Thyroid gland (tissue), 4 donors: ENCODE results near the gene FAM210A. TPM values are rescaled to one million over a fixed set of nuclear protein-coding genes. Genes with fewer than 3 reads are reported as not detected.

Experiments used
- DNase-seq, 2 donors: peaks; one replicate each; pipeline ENCODE4 v3.0.0-alpha.2; 2019
- H3K27ac ChIP-seq, 3 donors: fragments of 200-600 bp; sonication (generic); 1 replicate in 2 of 3; 2 replicates in 1 of 3; pipeline ENCODE4 v1.5.1; 2016 to 2019; ENCODE audit warnings: mild to moderate bottlenecking in 1 of 3, moderate library complexity in 1 of 3
- H3K27me3 ChIP-seq: fragments of 200-600 bp; sonication (generic); one replicate; pipeline ENCODE4 v1.5.1; 2019
- H3K36me3 ChIP-seq, 2 donors: fragments of 200-600 bp; sonication (generic); one replicate each; pipeline ENCODE4 v1.5.1; 2016 to 2019
- H3K4me1 ChIP-seq, 2 donors: fragments of 200-600 bp; sonication (generic); one replicate each; pipeline ENCODE4 v1.5.1; 2017 to 2019
- H3K4me3 ChIP-seq, 3 donors: fragments of 200-600 bp; sonication (generic); replicated peaks in 1 of 3; 1 replicate in 2 of 3; 2 replicates in 1 of 3; pipeline ENCODE4 v1.5.1; 2016; ENCODE audit warnings: mild to moderate bottlenecking in 1 of 3
- H3K9me3 ChIP-seq: fragments of 200-600 bp; sonication (generic); one replicate; pipeline ENCODE4 v1.5.1; 2017
- CTCF ChIP-seq, 6 experiments: fragments of 200-600 bp in 3 of 6; fragments of 450-650 bp in 3 of 6; sonication (generic) in 3 of 6; IDR thresholded peaks; one replicate each; pipeline ENCODE4 v1.5.1; 2016 to 2019; ENCODE audit warnings: antibody characterized with exemption in 6 of 6, mild to moderate bottlenecking in 2 of 6, inconsistent platforms in 1 of 6, moderate library complexity in 1 of 6
- POLR2A ChIP-seq, 2 donors: fragments of 450-650 bp; IDR thresholded peaks; one replicate each; pipeline ENCODE4 v1.6.1; 2017; ENCODE audit warnings: antibody characterized with exemption in 2 of 2, mild to moderate bottlenecking in 2 of 2, moderate library complexity in 1 of 2
- WGBS, 2 donors: methylation state at CpG; one replicate each; pipeline ENCODE4 v1.1.5; 2017; 5-methylcytosine and 5-hydroxymethylcytosine counted together
- intact Hi-C: fragments of 100-400 bp; cut with DNase I; formaldehyde crosslinking; loops from one replicate; pipeline ENCODE4 v1.15.1; 2023
- total RNA-seq, 4 donors: library from RNA; depleted of rRNA; stranded (reverse); fragments of >200 nt; gene quantifications; one replicate each; pipeline ENCODE4 v1.2.3, GENCODE V29; 2016

The FAM210A gene
- total RNA-seq, 4 donors from 2014 or later = 9.1 to 13.8 (median 12.1) TPM

- Histone ChIP-seq H3K36me3 (no peaks in the 10 kb centered on the region), H3K27ac (no peak overlapping the region), H3K9me3 (no peaks in the 10 kb centered on the region), H3K4me3 (no peak overlapping the region), H3K4me1 (peaks cover 5 to 9% of the 10 kb centered on the region in 2 donors), H3K27me3 (no peaks in the 10 kb centered on the region)
- 88 to 100% methylated on average over 2 to 3 of the region's 5 CpGs for WGBS, 2 donors
- intact Hi-C loops = no loop called here
- TF ChIP-seq POLR2A (IDR thresholded peaks at IDR 0.05) (no peak), CTCF (IDR thresholded peaks at IDR 0.05) (no peak)
- DNase-seq = no peak
These were observed 92.7 kb downstream of the FAM210A start for GRCh38 chr18:13633700-13634099.

GRCh38 chr18:13630716-13631268, 95.6 kb downstream of the FAM210A start:
- no peaks in the 10 kb centered on the region for H3K36me3 ChIP-seq
- TF ChIP-seq CTCF (IDR thresholded peaks at IDR 0.05) = no peak
- no peaks in the 10 kb centered on the region for H3K27me3 ChIP-seq
- H3K4me1 ChIP-seq = peaks cover 5 to 9% of the 10 kb centered on the region in 2 donors
- WGBS, 2 donors = 90 to 95% methylated on average over 7 of the region's 7 CpGs
- no peak overlapping the region for H3K4me3 ChIP-seq
- H3K27ac ChIP-seq = no peak overlapping the region
- intact Hi-C loops = no loop called here
- H3K9me3 ChIP-seq = no peaks in the 10 kb centered on the region
- no peak for DNase-seq

GRCh38 chr18:13629841-13630715, 96.3 kb downstream of the FAM210A start:
- peak; percentile 58 to 69 for DNase-seq
- Histone ChIP-seq H3K27me3 (no peaks in the 10 kb centered on the region), H3K4me3 (no peak overlapping the region), H3K9me3 (no peaks in the 10 kb centered on the region), H3K36me3 (no peaks in the 10 kb centered on the region), H3K27ac (peak overlapping the region in 2 of 3 donors; percentile 47 to 70), H3K4me1 (peaks cover 5 to 7% of the 10 kb centered on the region in 2 donors)
- WGBS, 2 donors = 48 to 58% methylated on average over 8 of the region's 8 CpGs
- intact Hi-C loops = loop anchor here (5.0 kb wide), 1 partner anchor 413 kb away; the partner anchor contains the start of gene LDLRAD4
- no peak for TF ChIP-seq POLR2A (IDR thresholded peaks at IDR 0.05)
- TF ChIP-seq CTCF (IDR thresholded peaks at IDR 0.05) = peak; percentile 51 to 97 (median 80)

GRCh38 chr18:13628211-13628610, 98.1 kb downstream of the FAM210A start:
- intact Hi-C loops = loop anchor here (5.0 kb wide), 1 partner anchor 411 kb away; the partner anchor contains the start of gene LDLRAD4
- DNase-seq = no peak
- WGBS, 2 donors = 87 to 91% methylated on average over 9 of the region's 9 CpGs

More at GRCh38 chr18:13628211-13628610, 98.1 kb downstream of the FAM210A start:
- Histone ChIP-seq H3K27me3 (no peaks in the 10 kb centered on the region), H3K4me3 (no peak overlapping the region), H3K36me3 (no peaks in the 10 kb centered on the region), H3K9me3 (no peaks in the 10 kb centered on the region), H3K4me1 (peaks cover 5% of the 10 kb centered on the region in 2 donors), H3K27ac (no peak overlapping the region)
- no peak for TF ChIP-seq POLR2A (IDR thresholded peaks at IDR 0.05)
- TF ChIP-seq CTCF (IDR thresholded peaks at IDR 0.05) = no peak
